Fibroblast of villous mesenchyme (primary cell): Measurements from ENCODE around the gene EWSR1. TPM values are rescaled to one million over a fixed set of nuclear protein-coding genes. Genes with fewer than 3 reads are reported as not detected.

Experiments
- DNase-seq: peaks from one replicate; pipeline ENCODE4 v3.0.0-alpha.2; 2010; ENCODE audit warnings: low read depth
- H3K4me3 ChIP-seq: 2 replicates; pipeline ENCODE4 v1.5.1; 2011; ENCODE audit warnings: low read depth, mild to moderate bottlenecking, low read length
- total RNA-seq: library from RNA; depleted of rRNA; stranded (reverse); fragments of >200 nt; gene quantifications from 2 replicates; pipeline ENCODE4 v1.2.3, GENCODE V29; 2012
- TF ChIP-seq, protein P1 (sequence below): IDR thresholded peaks from 2 replicates; pipeline ENCODE4 v1.5.1; 2012; ENCODE audit warnings: low read depth, mild to moderate bottlenecking, low read length; ENCODE audit not compliant: insufficient read depth

The EWSR1 gene
- total RNA-seq, 1 donor = 207 TPM

DNA sequence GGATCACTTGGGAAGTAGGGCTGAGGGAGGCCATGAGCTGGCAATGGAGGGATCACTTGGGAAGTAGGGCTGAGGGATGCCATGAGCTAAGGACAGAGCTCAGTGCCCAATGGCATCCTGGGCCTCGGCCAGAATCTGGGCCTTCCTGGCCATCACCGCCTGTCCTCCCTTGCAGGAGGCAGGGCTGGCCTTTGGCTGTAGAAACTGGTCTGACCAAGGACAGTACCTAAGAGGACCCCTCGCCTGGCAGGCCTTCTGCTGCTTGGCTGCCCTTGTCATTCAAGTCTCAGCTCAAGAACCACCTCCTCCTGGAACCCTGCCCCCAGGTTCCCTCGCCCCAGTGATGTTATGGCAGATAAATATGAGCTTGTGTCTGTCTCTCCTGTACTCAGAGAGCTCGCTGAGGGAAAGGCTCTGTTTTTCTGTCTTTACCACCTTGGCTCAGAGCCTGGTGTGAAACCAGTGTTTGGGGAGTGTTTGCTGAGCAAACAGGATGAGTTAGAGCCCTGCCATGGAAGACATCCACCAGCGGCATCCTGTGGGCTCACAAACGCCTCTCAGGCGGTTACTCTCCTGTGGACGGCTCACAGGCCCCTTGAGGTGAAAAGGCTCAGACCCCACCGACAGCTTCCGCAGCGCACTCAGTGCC is 66.8 kb downstream of the EWSR1 start:
- TF ChIP-seq, protein P1, sequence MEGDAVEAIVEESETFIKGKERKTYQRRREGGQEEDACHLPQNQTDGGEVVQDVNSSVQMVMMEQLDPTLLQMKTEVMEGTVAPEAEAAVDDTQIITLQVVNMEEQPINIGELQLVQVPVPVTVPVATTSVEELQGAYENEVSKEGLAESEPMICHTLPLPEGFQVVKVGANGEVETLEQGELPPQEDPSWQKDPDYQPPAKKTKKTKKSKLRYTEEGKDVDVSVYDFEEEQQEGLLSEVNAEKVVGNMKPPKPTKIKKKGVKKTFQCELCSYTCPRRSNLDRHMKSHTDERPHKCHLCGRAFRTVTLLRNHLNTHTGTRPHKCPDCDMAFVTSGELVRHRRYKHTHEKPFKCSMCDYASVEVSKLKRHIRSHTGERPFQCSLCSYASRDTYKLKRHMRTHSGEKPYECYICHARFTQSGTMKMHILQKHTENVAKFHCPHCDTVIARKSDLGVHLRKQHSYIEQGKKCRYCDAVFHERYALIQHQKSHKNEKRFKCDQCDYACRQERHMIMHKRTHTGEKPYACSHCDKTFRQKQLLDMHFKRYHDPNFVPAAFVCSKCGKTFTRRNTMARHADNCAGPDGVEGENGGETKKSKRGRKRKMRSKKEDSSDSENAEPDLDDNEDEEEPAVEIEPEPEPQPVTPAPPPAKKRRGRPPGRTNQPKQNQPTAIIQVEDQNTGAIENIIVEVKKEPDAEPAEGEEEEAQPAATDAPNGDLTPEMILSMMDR = no peak
- no peak for DNase-seq
- H3K4me3 ChIP-seq = no peak overlapping the region

DNA sequence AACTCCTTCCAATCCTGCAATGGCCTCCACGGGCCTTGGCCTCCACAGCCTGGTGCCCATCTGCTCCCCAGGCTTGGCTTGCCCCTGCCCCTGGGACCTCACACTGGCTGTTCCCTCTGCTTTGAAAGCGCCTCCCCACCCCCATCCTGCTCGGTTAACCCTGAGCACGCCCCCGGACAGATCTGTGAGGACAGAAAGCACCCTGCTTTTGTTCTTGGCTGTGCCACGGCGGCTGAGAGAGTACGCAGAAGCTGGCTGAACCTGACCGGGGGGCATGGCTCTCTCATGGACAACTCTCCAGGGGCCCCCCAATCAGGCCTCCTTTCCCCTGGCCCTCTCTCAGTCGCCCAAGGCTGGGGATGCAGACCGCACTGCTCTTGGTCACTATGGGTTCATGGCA is 67.6 kb downstream of the EWSR1 start:
- no peak overlapping the region for H3K4me3 ChIP-seq
- TF ChIP-seq, protein P1 = no peak
- DNase-seq = no peak

DNA sequence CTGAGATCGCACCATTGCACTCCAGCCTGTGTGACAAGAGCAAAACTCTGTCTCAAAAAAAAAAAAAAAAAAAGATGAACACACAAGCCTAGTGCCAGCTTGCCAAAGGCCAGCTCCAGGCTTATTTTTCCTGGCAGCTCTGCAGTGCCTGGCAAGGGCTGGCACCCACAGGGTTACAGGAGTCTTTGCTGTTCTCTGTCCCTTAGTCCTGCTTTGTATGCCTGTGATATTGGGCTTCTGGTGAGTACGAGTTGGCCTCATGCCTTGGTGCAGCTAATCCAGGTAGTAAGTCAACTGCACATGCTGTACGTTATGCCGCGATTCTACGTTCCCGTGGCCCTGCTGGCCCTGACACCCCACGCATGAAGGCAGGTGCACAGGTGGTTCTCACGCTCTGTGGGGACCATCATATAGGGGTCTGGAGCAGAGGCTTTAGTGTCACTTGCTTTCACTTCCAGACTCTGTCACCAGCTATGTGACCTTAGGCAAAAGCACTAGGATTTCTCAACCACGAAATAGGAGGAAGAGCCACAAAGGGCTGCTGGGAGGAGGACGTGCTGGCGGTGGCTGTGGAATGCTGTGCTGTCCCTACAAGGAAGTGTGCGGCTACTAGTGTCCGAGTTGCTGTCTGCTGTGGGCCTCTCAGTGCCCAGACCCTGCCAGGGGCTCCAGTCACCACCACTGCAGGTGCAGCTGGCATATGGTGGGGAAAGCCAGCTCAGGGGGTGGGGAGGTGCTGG is 68.9 kb downstream of the EWSR1 start:
- TF ChIP-seq, protein P1 = no peak
- no peak for DNase-seq
- H3K4me3 ChIP-seq = no peak overlapping the region

DNA sequence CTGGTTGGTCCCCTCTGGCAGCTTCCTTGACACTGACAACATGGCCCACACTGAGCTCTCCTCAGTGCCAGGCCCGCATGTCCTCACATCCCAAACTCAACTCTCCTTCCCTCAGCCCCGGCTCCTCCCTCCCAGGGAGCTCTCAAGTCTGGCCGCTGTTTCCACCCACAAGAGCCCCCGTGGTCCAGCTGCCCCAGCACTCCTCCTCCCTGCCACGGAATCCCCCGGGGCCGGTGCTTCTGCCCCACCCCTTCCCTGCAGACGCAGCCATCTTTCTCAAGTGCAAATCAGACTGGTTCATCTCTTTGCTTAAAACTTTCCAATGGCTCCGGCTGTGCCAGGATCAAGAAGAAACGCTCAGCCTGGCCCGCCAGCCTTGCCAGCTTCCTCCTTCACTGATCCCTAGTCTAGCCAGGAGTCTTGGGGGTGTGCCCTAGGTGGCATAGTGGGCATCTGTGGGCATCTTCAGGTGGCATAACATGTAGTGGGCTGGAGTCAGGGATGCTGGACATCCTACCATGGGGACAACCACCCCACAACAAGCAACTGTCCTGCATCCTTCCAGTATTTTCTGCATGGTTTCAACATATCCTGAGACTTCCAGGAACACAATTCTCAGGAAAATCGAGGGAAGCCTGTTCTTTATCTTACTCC is 69.7 kb downstream of the EWSR1 start:
- no peak for DNase-seq
- no peak overlapping the region for H3K4me3 ChIP-seq
- TF ChIP-seq, protein P1 = no peak

DNA sequence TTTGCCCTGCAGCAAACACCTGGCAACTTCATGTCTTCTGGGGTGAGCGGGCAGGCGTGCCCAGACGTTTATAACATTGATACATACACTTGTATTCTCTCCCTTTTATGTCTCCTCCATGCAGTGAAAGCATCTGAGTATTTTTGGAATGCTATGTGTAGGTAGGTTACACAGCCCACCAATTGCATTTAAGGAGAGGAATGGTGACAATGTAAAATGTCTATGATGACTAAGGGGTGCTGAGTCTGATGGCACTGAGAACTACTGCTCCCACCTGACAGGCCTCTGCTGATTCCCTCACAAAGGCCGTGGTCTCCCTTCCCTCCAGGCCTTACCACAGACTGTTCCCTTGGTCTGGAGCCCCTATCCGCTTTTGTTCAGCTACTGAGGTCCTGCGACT is 70.3 kb downstream of the EWSR1 start:
- TF ChIP-seq, protein P1 = no peak
- DNase-seq = no peak

DNA sequence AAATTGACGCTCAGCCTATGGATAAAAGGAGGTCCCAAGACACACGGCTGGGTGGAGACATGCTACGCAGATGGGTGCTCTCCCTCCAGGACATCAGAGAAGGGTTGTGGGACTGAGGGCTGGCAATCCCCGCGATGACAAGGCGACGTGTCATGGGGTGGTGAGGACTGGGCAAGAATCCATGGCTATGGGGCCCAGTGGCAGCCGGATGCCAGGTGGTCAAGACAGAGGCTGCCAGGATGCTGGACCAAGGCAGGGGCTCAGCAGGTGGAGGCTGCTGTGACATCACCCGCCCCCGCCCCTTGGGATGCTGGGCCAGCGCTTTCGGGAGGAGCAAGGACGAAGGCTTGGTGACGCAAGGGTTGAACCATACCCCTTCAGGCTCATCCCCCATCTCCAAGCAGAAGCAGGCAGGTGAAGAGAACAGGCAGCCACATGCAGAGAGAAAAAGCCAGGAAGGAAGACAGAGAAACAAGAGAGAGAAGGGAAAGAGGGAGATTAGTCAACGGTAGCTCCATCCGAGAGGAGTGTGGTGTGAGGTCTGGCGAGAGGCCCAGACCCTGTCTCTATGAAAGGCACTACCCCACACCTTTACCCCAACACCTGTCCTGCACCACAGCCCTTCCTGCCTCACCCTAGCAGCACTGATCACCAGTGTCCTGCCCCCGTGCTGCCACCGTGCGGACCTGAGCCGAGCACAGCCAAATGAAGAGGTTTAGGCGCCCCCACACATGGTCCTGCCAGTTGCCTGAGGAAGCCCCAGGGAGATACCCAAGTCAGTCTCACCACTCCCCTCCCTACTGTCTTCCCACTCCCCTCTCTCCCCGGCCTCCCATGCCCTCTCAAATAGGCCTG is 71.5 kb downstream of the EWSR1 start:
- no peak overlapping the region for H3K4me3 ChIP-seq
- TF ChIP-seq, protein P1 = no peak
- DNase-seq = no peak

More for the DNA sequence above, 70.3 kb downstream of the EWSR1 start:
- H3K4me3 ChIP-seq = no peak overlapping the region
